ENCODE measurements around the gene TCERG1L.

TCERG1L gene

GRCh38 chr10:131226446-131227162, 84.9 kb downstream of the TCERG1L start:
- DNase-seq (ENCODE audit: low read depth): no peak

- DNase-seq (ENCODE audit: low read depth): no peak
Observed at GRCh38 chr10:131224106-131224505, 87.4 kb downstream of the TCERG1L start.

DNA sequence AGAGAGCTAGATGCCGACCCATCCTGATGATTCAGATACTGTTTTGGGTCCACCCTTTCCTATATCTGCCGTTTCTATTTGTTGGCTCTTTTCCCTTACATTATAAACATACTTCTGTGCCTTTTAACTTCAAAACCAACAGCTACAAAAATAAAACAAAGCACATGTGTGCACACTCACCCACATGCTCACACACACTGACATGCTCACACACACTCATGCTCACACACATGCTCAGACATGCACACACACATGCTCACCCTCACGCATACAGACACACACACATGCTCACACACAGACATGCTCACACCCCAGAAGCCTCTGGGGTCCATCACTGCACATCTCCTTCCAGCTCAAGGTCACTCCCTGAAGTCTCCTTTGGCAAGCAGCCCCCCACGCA, 88.1 kb downstream of the TCERG1L start:
- DNase-seq (ENCODE audit: low read depth): no peak

- DNase-seq (ENCODE audit: low read depth): no peak
Observed at GRCh38 chr10:131222986-131223385, 88.5 kb downstream of the TCERG1L start.

DNA sequence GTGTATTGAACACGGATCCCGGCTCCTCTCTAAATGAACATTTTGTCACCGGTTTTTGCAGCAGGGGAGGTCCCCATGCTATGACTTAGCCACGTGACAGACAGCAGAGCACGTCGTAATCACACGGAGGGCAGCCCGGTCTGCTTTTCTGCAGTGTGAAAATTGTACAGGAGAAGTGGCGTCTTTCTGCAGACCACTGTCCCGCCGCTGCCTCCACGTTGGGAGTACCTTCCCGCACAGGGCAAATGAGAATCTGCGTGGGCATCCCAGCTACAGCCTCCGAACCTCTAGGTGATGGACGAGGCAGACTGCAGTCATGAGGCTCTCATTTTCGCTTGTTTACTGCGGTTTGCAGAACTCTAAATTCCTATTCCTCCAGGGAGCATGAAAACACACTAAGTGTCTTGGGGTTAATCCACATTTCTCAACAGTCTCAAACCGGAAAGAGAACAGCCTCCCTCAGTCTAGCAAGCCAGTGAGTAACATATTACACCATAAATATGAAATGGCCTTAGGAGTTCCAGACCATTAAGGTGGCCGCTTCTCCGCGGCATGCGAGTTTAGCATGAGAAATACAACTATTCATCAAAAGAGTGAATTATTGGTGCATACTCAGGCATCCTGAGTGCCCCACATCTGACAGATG, 89.8 kb downstream of the TCERG1L start:
- no peak for DNase-seq (ENCODE audit: low read depth)

GRCh38 chr10:131220601-131221171, 90.8 kb downstream of the TCERG1L start:
- no peak for DNase-seq (ENCODE audit: low read depth)

GRCh38 chr10:131219955-131220489, 91.5 kb downstream of the TCERG1L start:
- DNase-seq (ENCODE audit: low read depth): no peak

GRCh38 chr10:131219584-131219886, 92.0 kb downstream of the TCERG1L start:
- no peak for DNase-seq (ENCODE audit: low read depth)

GRCh38 chr10:131218811-131219583, 92.5 kb downstream of the TCERG1L start:
- DNase-seq (ENCODE audit: low read depth): no peak

DNA sequence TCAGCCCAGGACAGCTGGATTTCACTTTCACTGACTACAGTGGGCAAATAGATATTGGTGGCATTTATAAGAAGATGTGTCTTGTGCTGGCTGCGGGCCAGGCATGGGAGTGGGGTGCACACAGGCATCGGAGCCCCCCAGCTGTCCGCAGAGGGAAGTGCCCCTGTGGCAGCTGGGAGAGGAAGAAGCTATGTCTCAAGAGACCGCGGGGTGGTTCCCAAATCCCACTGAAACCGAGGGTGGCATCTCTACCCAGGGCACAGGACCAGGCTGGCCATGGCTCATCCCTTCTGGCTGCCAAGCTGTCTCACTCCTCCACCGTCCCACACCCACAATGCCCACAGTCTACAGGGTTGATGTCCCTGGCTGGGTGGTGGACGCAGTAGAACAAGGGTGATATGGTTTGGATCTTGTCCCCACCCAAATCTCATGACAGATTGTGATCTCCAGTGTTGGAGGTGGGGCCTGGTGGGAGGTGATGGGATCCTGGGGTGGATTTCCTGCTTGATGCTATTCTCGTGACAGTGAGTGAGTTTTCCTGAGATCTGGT, 94.8 kb downstream of the TCERG1L start:
- DNase-seq (ENCODE audit: low read depth): no peak

- DNase-seq (ENCODE audit: low read depth): no peak
Observed at GRCh38 chr10:131215776-131216175, 95.7 kb downstream of the TCERG1L start.

DNA sequence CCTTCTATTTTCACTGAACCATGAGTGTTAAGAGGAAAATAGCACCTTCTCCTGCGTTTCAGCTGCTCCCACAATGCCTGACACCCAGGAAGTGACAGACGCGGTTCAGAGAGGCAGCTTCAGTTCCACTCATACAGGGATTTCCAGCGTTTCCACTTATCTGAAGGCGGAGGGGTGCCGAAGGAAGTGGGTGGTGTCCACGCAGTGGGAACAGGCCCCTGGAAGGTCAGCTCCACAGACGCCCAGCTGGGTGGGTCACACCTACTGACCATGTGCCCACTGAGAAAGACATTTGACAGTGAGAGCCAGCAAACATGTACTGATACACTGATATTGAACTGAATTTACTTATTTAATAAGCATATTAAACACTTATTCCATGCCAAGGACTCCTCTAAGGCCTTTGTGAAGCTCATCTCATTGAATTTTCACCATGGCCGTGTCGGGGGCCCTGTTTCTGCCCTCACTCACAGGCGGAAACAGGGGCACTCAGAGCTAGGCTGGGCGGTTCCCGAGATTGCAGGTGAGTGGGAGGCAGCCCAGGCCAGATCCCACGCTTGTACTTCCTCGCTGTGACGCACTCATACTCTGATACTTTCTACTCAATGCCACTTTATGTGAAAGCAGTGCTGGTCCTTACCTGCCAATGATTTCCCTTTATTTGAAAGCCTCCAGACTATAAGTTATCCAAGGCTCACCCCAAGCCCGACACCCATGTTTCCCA, 96.8 kb downstream of the TCERG1L start:
- no peak for DNase-seq (ENCODE audit: low read depth)

DNA sequence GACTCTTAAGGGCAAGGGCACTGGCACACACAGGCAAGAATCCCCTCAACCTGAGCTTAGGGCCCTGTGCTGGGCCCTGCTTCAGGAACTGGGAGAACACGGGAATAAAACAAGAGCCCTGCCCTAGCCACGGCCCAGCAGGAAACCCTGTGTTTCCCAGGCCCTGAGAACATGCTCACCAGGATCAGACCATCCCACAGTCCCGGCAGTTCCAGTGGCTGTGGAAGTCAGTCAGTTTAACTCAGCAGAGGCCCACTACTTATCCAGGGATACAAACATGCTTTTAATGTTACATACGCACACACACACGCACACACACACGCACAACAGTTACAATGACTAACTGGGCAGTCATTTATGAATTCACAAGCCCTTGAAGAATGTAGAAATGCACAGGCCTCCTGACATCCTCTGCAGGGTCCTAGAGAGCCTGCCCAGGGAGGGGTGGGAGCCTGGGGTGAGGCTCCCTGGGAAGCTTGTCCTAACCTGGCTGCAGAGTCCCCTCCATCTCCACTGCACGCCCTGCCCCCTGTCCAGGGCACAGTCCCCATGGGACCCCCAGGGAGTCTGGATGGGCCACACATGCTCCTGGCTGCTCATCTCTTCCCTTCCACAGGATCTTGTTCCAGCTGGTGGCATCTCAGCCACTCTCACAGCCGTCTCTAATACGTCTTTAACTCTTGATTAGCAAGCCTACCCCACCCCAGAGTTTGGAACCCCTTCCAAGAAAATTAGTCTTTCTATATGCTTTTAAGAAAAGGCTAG, 97.6 kb downstream of the TCERG1L start:
- no peak for DNase-seq (ENCODE audit: low read depth)

DNA sequence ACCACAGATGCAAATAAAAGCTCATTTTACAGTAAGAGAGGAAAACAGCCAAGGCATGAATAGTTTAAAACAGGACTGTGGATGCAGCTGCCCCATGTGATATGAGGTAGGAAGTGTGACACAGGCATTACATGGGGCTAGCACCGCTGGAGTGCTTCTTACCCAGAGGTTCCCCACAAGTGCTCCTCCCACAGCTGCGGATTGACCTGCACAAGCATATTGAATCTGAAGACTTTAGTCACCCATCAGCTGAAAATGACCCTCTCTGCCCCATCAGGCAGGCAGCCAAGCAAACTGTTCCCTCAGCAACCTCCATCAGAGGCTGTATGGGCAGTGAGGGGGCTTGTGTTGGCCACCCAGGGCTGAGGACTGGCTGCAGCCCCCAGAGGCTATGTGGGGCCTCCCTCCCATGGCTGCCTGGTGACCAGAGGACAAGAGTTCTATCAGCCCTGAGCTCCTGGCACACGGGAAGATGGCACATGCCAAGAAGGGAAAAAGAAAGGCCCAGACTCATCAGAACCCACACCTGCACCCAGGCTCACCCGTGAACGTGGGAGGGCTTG, 98.7 kb downstream of the TCERG1L start:
- DNase-seq (ENCODE audit: low read depth): no peak

GRCh38 chr10:131211965-131212619, 99.4 kb downstream of the TCERG1L start:
- no peak for DNase-seq (ENCODE audit: low read depth)

DNA sequence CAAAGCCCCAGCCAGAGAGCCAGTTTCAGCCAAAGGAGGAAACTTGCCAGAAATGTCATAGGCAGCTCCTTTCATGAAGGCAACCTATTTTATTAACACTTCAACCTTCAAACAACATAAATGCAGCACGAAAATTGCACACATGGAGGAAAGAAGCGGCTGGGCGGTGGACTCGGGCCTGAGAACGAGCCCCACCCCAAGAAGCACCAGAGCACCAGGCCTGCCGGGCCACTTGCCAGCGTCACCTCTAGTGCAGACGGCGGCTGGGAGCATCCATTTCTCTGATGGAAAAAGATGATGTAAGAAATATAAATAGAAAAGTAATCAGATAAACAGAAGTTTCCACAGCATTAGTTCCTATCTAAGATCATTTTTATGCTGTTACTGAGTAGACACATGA, 100.0 kb downstream of the TCERG1L start:
- DNase-seq (ENCODE audit: low read depth): no peak

DNA sequence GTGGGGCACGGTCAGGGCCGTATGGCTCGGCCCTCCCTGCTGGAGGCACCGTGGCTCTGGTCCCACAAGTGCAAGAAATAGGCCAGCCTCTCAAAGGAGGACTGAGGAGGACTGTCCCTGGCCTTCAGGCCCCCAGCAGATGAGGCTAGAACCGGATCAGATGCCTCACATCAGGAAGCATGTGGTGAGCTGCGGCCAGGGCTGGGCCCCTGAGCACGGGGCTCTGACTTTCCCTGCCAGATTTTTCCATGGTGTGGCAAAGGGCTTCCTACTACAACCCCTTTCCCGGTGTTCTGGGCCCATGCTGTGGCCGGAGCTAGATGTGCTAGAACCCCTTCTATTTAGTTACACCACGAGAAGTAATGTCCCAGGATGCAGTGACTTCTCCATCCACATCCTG, 100.4 kb downstream of the TCERG1L start:
- DNase-seq (ENCODE audit: low read depth): no peak

GRCh38 chr10:131210181-131210580, 101.3 kb downstream of the TCERG1L start:
- no peak for DNase-seq (ENCODE audit: low read depth)

DNA sequence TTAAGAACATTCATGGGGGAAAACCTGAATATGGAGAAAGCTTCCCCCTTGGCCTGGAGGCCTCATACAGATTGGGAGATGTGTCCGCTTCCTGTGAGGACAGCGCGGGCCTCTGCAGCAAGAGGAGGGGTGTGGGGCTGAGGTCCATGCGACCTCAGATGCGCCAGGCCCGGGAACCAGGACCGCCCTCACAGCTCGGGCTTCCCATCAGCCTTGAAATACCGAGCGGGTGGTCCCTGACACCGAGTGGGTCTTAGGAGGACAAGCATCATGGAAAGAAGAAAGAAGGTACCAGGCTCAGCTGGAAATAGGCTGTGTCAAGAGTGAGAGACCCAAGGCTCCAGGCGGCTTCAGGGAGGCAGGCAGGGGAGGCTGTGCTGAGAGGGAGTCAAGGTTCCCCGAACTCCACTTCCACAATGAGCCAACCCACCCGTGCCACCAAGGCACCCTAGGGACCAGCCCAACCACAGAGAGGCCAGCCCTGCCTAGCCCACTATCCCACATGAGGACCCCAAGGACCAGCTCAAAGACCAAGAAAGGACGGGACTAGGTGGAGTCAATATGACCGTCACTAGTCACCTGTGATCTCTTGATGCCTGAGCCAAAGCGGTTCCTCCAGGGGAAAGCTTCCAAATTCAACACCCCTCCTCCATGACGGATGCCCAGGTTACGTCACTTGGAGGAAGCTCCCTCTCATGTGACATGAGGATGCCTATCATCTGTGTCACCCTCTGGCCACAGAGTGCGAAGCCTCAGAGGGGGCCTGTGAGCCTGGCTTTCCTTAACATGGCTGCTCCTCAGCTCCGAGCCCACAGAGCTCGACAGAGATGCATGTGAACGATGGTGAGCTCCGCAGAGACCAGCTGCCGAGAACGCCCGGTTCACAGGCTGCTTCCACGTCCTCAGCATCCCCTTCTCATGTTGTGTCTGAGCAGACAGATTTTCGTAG, 103.7 kb downstream of the TCERG1L start:
- no peak for DNase-seq (ENCODE audit: low read depth)

Measured in activated T-helper 1 cell treated with Interleukin-2 at 50 U/mL for 16 hours (primary cell).